H1 (cell line): ENCODE data around the gene FKTN. TPM values are rescaled to one million over a fixed set of nuclear protein-coding genes. Genes with fewer than 3 reads are reported as not detected.
"Not testable (repeated sequence)": the region's sequence is repeated elsewhere in the genome, so short reads cannot be mapped to it uniquely, and the experiment has no call there.

Experiments
- CTCF ChIA-PET: fragments of 300-600 bp; sonication (Branson Sonifier 250); formaldehyde crosslinking; loops from one replicate; lab custom pipeline; 2021; ENCODE audit not compliant: partially characterized antibody; lab: Charles Lee
- POLR2A ChIA-PET: fragments of 300-600 bp; sonication (Branson Sonifier 250); formaldehyde crosslinking; loops from one replicate; lab custom pipeline; 2021; ENCODE audit warnings: inconsistent platforms; ENCODE audit not compliant: partially characterized antibody; lab: Charles Lee
- DNase-seq, 2 experiments: peaks; one replicate each; pipeline versions ENCODE4 v3.0.0 to v3.0.0-alpha.2; 2010 to 2022; ENCODE audit warnings: low spot score in 2 of 2, low read depth in 1 of 2, mixed read lengths in 1 of 2
- FAIRE-seq: peaks from 2 replicates; lab custom pipeline; 2011; peaks lifted over from hg19 to GRCh38; lab: Jason Lieb, UNC
- H2AFZ ChIP-seq: 2 replicates; pipeline ENCODE4 v1.8.1; 2012; ENCODE audit warnings: low read length, inconsistent platforms
- H2AK5ac ChIP-seq: 2 replicates; pipeline ENCODE4 v1.6.1; 2013; ENCODE audit warnings: low read depth, low read length
- H2BK120ac ChIP-seq: replicated peaks from 2 replicates; pipeline ENCODE3; 2013; ENCODE audit warnings: low read depth, low read length, inconsistent platforms
- H2BK12ac ChIP-seq: 2 replicates; pipeline ENCODE4 v1.6.1; 2013; ENCODE audit warnings: low read depth, low read length
- H2BK15ac ChIP-seq: 2 replicates; pipeline ENCODE4 v1.6.1; 2013; ENCODE audit warnings: low read length
- H2BK20ac ChIP-seq: 2 replicates; pipeline ENCODE4 v1.6.1; 2013; ENCODE audit warnings: low read length
- H2BK5ac ChIP-seq: 2 replicates; pipeline ENCODE4 v1.6.1; 2013; ENCODE audit warnings: low read depth, low read length
- H3K14ac ChIP-seq: 2 replicates; pipeline ENCODE4 v1.6.1; 2013; ENCODE audit warnings: inconsistent platforms; ENCODE audit not compliant: insufficient read length
- H3K18ac ChIP-seq: 2 replicates; pipeline ENCODE4 v1.6.1; 2013; ENCODE audit warnings: low read length; ENCODE audit errors: extremely low read depth
- H3K23ac ChIP-seq: 2 replicates; pipeline ENCODE4 v1.6.1; 2013; ENCODE audit warnings: inconsistent platforms; ENCODE audit not compliant: insufficient read length
- H3K23me2 ChIP-seq: 2 replicates; pipeline ENCODE4 v1.6.1; 2013; ENCODE audit warnings: low read depth, low read length
- H3K27ac ChIP-seq: 2 replicates; pipeline ENCODE4 v1.6.1; 2011; ENCODE audit warnings: low read depth, low read length, inconsistent platforms
- H3K27me3 ChIP-seq, 4 experiments: replicated peaks in 1 of 4; 1 replicate in 1 of 4; 2 replicates in 3 of 4; pipeline versions ENCODE4 v1.6.1 to v1.8.1; 2011 to 2013; ENCODE audit warnings: low read length in 3 of 4, mild to moderate bottlenecking in 3 of 4, inconsistent platforms in 2 of 4, mixed read lengths in 2 of 4, moderate library complexity in 1 of 4; ENCODE audit not compliant: control insufficient read depth in 3 of 4, insufficient read depth in 3 of 4; ENCODE audit errors: extremely low read depth in 1 of 4
- H3K36me3 ChIP-seq, 4 experiments: 2 replicates each; pipeline versions ENCODE4 v1.6.1 to v1.8.1; 2011 to 2013; ENCODE audit warnings: mild to moderate bottlenecking in 4 of 4, low read length in 3 of 4, moderate library complexity in 2 of 4, control low read depth in 1 of 4, inconsistent platforms in 1 of 4; ENCODE audit not compliant: insufficient read depth in 4 of 4, control insufficient read depth in 2 of 4
- H3K4ac ChIP-seq: replicated peaks from 2 replicates; pipeline ENCODE3; 2013; ENCODE audit warnings: low read length, low read depth, mixed read lengths, inconsistent platforms; ENCODE audit not compliant: insufficient read length
- H3K4me1 ChIP-seq, 4 experiments: replicated peaks in 1 of 4; 1 replicate in 1 of 4; 2 replicates in 3 of 4; pipeline versions ENCODE4 v1.6.1 to v1.8.1; 2011 to 2013; ENCODE audit warnings: low read length in 3 of 4, inconsistent platforms in 2 of 4, mixed read lengths in 1 of 4; ENCODE audit not compliant: insufficient read depth in 4 of 4, control insufficient read depth in 3 of 4
- H3K4me2 ChIP-seq, 2 experiments: 2 replicates each; pipeline versions ENCODE4 v1.6.1 to v1.8.1; 2011 to 2013; ENCODE audit warnings: low read depth in 2 of 2, low read length in 2 of 2, control low read depth in 1 of 2, inconsistent platforms in 1 of 2, mild to moderate bottlenecking in 1 of 2; ENCODE audit not compliant: insufficient read depth in 1 of 2
- H3K4me3 ChIP-seq, 4 experiments: fragments of 200-600, 300-600 bp in 1 of 4; sonication (generic), shearing (Covaris generic), sonication (Bioruptor Twin) in 1 of 4; 2 replicates each; pipeline versions ENCODE4 v1.5.1 to v1.8.1; 2011 to 2016; ENCODE audit warnings: low read length in 4 of 4, low read depth in 3 of 4, control low read depth in 2 of 4, inconsistent platforms in 2 of 4, mild to moderate bottlenecking in 2 of 4, mixed read lengths in 1 of 4, moderate library complexity in 1 of 4; ENCODE audit not compliant: insufficient read depth in 2 of 4; ENCODE audit errors: extremely low read depth in 1 of 4
- H3K56ac ChIP-seq: replicated peaks from 2 replicates; pipeline ENCODE3; 2013; ENCODE audit warnings: low read depth, mild to moderate bottlenecking, mixed read lengths, low read length, inconsistent platforms; ENCODE audit not compliant: insufficient read length
- H3K79me1 ChIP-seq: 2 replicates; pipeline ENCODE4 v1.6.1; 2013; ENCODE audit warnings: low read depth, low read length, control low read depth
- H3K79me2 ChIP-seq, 2 experiments: 2 replicates each; pipeline versions ENCODE4 v1.6.1 to v1.8.1; 2012 to 2013; ENCODE audit warnings: low read length in 2 of 2, mild to moderate bottlenecking in 2 of 2, inconsistent platforms in 1 of 2; ENCODE audit not compliant: insufficient read depth in 2 of 2, control insufficient read depth in 1 of 2
- H3K9ac ChIP-seq, 4 experiments: replicated peaks in 1 of 4; 1 replicate in 1 of 4; 2 replicates in 3 of 4; pipeline versions ENCODE4 v1.6.1 to v1.8.1; 2011 to 2013; ENCODE audit warnings: low read depth in 3 of 4, low read length in 3 of 4, control low read depth in 2 of 4, mild to moderate bottlenecking in 2 of 4, moderate library complexity in 2 of 4, inconsistent platforms in 1 of 4; ENCODE audit errors: extremely low read depth in 1 of 4
- H3K9me3 ChIP-seq, 2 experiments: 2 replicates each; pipeline versions ENCODE4 v1.6.1 to v1.8.1; 2012 to 2013; ENCODE audit warnings: mild to moderate bottlenecking in 2 of 2, moderate library complexity in 2 of 2, control low read depth in 1 of 2, inconsistent platforms in 1 of 2, low read depth in 1 of 2, low read length in 1 of 2, mixed read lengths in 1 of 2; ENCODE audit not compliant: insufficient read depth in 2 of 2
- H4K20me1 ChIP-seq, 2 experiments: replicated peaks in 1 of 2; 2 replicates each; pipeline versions ENCODE3 to v1.8.1; 2011 to 2013; ENCODE audit warnings: inconsistent platforms in 2 of 2, low read length in 2 of 2, mild to moderate bottlenecking in 1 of 2; ENCODE audit not compliant: insufficient read depth in 2 of 2, control insufficient read depth in 1 of 2
- H4K5ac ChIP-seq: 2 replicates; pipeline ENCODE4 v1.6.1; 2013; ENCODE audit warnings: low read length, low read depth, mixed read lengths, inconsistent platforms; ENCODE audit not compliant: insufficient read length
- H4K8ac ChIP-seq: 2 replicates; pipeline ENCODE4 v1.8.0; 2013; ENCODE audit warnings: mild to moderate bottlenecking, moderate library complexity, low read length, inconsistent platforms; ENCODE audit not compliant: insufficient read depth; ENCODE audit errors: extremely low read depth
- H4K91ac ChIP-seq: replicated peaks from 2 replicates; pipeline ENCODE3; 2013; ENCODE audit warnings: low read length, mixed read lengths, inconsistent platforms; ENCODE audit not compliant: insufficient read length
- WGBS, 2 experiments: shearing (Covaris generic) in 1 of 2; methylation state at CpG; one replicate each; pipeline versions ENCODE4 v1.1.6 to v1.1.7; 2013 to 2015; ENCODE audit warnings: low lambda C conversion rate in 2 of 2, mixed read lengths in 2 of 2, inconsistent platforms in 1 of 2, low coverage in 1 of 2, missing lambda C conversion rate in 1 of 2; ENCODE audit not compliant: insufficient replicate concordance in 2 of 2, insufficient coverage in 1 of 2, insufficient read length in 1 of 2; ENCODE audit errors: extremely low coverage in 1 of 2, missing lambda C conversion rate in 1 of 2; 5-methylcytosine and 5-hydroxymethylcytosine counted together
- polyA plus RNA-seq, 7 experiments: library from polyadenylated mRNA; depleted of rRNA in 3 of 7; stranded (reverse) in 5 of 7; unstranded in 2 of 7; fragments of >200 nt in 5 of 7; fragments of 200-250 nt in 2 of 7; gene quantifications; 1 replicate in 5 of 7; 2 replicates in 1 of 7; 4 replicates in 1 of 7; pipeline versions ENCODE4 v1.2.1 to v1.2.3, GENCODE V29; 2011 to 2013; ENCODE audit warnings: missing spikeins in 2 of 7, mixed read lengths in 2 of 7
- total RNA-seq: library from RNA; stranded (reverse); fragmentation: NEBNext Ultra II Directional; extraction: Animal tissue kit (Norgen Biotek cat#: 25700); gene quantifications from 2 replicates; pipeline ENCODE4 v1.2.1, GENCODE V29; 2021

Gene FKTN
- total and polyA plus RNA-seq, 2 of the 8 experiments (the other 6 are each of a cell fraction or from before 2014, with no cell fraction given) = 2.7 to 13.4 TPM

DNA sequence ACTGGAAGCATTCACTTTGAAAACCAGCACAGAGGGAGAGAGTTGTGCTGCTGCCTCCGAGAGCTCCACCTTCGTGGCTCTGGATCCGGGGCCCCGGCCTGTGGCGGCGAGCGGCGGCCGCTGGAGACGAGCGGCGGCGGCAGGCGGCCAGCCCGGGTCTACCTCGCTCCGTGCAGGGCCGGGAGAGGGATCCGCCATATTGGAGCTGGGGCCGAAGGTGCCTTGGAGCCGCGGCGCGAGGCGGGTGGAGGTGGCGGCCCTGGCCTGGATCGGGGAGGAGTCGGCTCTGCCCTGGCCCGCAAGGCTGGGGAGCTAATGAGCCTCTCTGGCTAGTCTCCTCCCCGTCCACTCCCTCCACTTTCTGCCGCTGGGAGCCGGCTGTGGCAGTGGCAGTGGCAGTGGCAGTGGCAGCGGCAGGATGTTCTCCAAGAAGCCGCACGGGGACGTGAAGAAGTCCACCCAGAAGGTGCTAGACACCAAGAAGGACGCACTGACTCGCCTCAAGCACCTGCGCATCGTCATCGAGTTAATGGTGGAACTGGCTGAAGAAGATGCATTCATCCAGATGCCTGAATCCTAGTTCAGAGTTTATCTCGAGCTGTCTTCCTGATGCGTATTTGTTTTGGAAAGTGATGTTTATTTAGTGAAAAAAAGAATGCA is 38.1 kb upstream of the FKTN start:
- H3K27me3 ChIP-seq, H3K9ac ChIP-seq, H4K8ac ChIP-seq, H3K14ac ChIP-seq, H3K79me1 ChIP-seq, CTCF ChIA-PET, H2BK5ac ChIP-seq, H2BK15ac ChIP-seq, POLR2A ChIA-PET, H4K5ac ChIP-seq, H4K91ac ChIP-seq, FAIRE-seq, H3K4me1 ChIP-seq, H3K9me3 ChIP-seq, H3K56ac ChIP-seq, H2BK12ac ChIP-seq, H3K4ac ChIP-seq, H2BK20ac ChIP-seq, H3K27ac ChIP-seq, H3K23ac ChIP-seq, H4K20me1 ChIP-seq, H2AK5ac ChIP-seq, H3K36me3 ChIP-seq, H3K18ac ChIP-seq, H2BK120ac ChIP-seq, H3K79me2 ChIP-seq, H3K23me2 ChIP-seq, H2AFZ ChIP-seq, H3K4me2 ChIP-seq: not testable (repeated sequence)
- H3K4me3 ChIP-seq = peak overlapping the region in 1 of 4 experiments; percentile 20; a peak in 1 of 8 replicates
- peak in 1 of 2 experiments; percentile 54 for DNase-seq
- 83% methylated on average over 35 of the region's 43 CpGs; no CpG with 5 or more reads in 1 of the 2 experiments for WGBS, 2 experiments

GRCh38 chr9:105520992-105521391 is 36.9 kb upstream of the FKTN start:
- H2BK12ac ChIP-seq, H3K23ac ChIP-seq, H3K36me3 ChIP-seq, H2AK5ac ChIP-seq, H3K9me3 ChIP-seq, H3K23me2 ChIP-seq, H3K4ac ChIP-seq, H3K4me3 ChIP-seq, H3K9ac ChIP-seq, H3K18ac ChIP-seq, H3K14ac ChIP-seq, H3K79me1 ChIP-seq, H4K8ac ChIP-seq, POLR2A ChIA-PET, H3K79me2 ChIP-seq, H4K20me1 ChIP-seq, H3K4me1 ChIP-seq, CTCF ChIA-PET, H2BK5ac ChIP-seq, H4K91ac ChIP-seq, H2AFZ ChIP-seq, H3K27me3 ChIP-seq, DNase-seq, H2BK15ac ChIP-seq, H4K5ac ChIP-seq, H3K56ac ChIP-seq, H3K4me2 ChIP-seq, H2BK120ac ChIP-seq, H3K27ac ChIP-seq, H2BK20ac ChIP-seq: not testable (repeated sequence)
- peak; percentile 50 for FAIRE-seq
- 94% methylated on average over 6 of the region's 6 CpGs; no CpG with 5 or more reads in 1 of the 2 experiments for WGBS, 2 experiments
